Amniotic epithelial cell (primary cell): ENCODE results near the gene KCMF1.

Experiments used
- DNase-seq: peaks from one replicate; pipeline ENCODE4 v3.0.0-alpha.2; 2010; ENCODE audit warnings: low read depth

KCMF1 gene

DNA sequence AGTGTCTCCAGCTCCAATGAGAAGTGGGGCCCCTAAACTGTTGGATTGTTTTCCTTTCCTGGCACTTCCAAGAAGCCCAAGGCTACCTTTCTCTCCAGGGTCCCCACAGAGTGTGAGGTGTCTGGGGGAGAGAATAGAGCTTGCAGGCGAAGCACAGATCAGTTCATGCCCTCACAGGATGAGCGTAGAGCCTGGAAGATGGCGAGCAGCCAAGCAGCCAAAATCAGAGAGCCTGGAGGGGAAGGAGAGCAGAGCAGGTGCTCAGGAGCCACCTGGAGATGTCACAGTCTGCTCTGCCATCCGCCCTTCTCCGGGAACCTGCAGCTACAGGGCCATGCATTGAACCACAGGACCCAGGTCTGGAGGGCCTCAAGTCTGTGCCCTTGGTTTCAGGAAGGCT, 107.6 kb downstream of the KCMF1 start:
- DNase-seq, result no peak

- no peak for DNase-seq
Measured at GRCh38 chr2:85083092-85083491, 112.1 kb downstream of the KCMF1 start.

DNA sequence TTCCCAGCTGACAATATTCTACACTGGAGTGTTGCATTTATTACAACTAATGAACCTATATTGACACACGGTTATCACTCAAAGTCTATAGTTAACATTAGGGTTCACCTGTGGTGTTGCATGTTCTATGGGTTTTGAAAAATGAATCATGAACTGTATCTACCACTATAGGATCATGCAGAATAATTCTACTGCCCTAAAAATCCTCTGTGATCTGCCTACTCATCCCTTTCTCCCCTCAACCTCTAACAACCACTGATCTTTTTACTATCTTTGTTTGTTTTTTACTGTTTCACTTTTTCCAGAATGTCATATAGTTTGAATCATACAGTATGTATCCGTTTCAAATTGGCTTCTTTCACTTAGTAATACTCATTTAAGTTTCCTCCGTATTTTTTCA, 114.6 kb downstream of the KCMF1 start:
- DNase-seq, result no peak

- DNase-seq, result no peak
Measured at GRCh38 chr2:85087541-85087940, 116.6 kb downstream of the KCMF1 start.

GRCh38 chr2:85088921-85089320, 118.0 kb downstream of the KCMF1 start:
- no peak for DNase-seq

GRCh38 chr2:85089585-85089984, 118.6 kb downstream of the KCMF1 start:
- no peak for DNase-seq

DNA sequence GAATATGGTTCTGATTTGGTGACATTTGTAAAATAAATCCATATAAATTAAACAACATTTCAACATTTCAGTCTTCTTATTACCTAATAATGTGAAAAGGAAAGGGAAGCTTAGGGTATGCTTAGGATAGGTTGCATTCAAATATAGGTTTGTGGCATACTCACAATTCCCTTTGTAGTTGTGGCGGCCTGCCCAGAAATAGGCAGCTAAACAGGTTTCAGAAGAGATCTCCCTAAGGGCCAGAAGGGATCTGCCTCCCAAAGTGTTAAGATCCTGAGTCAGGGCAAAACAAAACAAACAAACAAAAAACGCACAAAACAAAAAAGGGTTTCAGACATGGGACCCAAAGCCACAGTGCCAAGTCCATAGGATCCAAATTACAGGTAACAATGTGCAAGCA, 120.9 kb downstream of the KCMF1 start:
- DNase-seq, result no peak

GRCh38 chr2:85095094-85095493, 124.1 kb downstream of the KCMF1 start:
- peak; percentile 50 for DNase-seq

GRCh38 chr2:85096616-85097015, 125.7 kb downstream of the KCMF1 start:
- no peak for DNase-seq

DNA sequence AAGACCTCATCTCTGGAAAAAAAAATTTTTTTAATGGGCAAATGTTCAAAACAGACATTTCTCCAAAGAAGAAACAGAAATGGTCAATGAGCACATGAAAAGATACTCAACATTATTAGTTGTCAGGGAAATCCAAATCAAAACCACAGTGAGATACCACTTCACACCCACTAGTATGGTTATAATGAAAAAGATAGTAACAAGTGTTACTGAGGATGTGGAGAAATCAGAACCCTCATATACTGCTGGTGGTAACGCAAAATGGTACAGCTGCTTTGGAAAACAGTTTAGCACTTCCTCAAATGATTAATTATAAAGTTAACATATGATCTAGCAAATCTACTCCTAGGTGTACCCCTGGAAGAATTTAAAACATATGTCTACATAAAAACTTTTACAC, 133.3 kb downstream of the KCMF1 start:
- DNase-seq, result no peak

GRCh38 chr2:85106489-85107180, 135.7 kb downstream of the KCMF1 start:
- peak; percentile 93 for DNase-seq
